ENCODE data around the gene CBARP. TPM values are rescaled to one million over a fixed set of nuclear protein-coding genes. Genes with fewer than 3 reads are reported as not detected.
A peak's percentile ranks its signal among the peaks of the same experiment; 100 is the strongest.

Gene CBARP
- total and polyA plus RNA-seq, 2 of the 13 experiments (the other 11 are each of a cell fraction or from before 2014, with no cell fraction given): 1.2 to 1.4 TPM

DNA sequence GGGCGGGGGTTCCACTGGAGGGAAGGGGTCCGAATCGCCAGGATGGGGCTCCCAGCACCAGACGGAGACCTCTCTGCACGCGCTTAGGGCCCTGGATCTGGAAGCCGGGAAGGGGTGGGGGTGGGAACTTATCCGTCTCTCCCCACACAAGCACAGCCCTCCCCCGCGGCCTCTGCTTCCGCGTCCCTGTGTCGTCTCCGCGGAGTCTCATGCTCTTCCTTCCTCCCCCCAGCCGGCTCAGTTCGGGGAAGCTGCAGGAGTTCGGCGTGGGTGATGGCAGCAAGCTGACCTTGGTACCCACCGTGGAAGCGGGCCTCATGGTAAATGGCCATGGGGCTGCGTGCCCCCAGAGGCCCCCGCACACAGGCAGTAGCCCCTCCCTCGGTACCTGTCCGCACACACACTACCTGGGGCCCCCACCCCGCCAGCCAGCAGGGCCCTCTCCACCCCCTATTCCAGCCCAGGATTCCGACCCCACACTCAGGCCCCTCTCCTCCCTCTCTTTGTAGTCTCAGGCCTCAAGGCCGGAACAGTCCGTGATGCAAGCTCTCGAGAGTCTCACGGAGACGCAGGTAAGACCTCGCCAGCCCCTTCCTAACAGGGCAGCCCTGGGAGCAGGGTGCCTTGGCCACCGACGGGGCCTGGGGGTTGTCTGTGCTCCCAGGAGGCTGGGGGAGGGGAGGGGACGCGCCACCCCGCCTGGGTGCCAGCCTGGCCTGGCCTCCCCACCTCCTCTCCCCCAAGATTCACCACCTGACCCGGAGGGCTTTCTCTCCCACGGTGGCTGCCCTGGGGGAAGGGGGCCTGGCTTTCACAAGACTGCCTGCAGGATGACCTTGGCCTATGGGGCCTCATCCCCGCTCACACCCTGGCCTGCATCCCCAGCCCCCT, 13.8 kb upstream of the CBARP start (continued):
- TF ChIP-seq, protein P1, sequence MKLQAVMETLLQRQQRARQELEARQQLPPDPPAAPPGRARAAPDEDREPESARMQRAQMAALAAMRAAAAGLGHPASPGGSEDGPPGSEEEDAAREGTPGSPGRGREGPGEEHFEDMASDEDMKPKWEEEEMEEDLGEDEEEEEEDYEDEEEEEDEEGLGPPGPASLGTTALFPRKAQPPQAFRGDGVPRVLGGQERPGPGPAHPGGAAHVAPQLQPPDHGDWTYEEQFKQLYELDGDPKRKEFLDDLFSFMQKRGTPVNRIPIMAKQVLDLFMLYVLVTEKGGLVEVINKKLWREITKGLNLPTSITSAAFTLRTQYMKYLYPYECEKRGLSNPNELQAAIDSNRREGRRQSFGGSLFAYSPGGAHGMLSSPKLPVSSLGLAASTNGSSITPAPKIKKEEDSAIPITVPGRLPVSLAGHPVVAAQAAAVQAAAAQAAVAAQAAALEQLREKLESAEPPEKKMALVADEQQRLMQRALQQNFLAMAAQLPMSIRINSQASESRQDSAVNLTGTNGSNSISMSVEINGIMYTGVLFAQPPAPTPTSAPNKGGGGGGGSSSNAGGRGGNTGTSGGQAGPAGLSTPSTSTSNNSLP (IDR thresholded peaks at IDR 0.05; ENCODE audit: low read depth, low read length): no peak
- TF ChIP-seq WIZ (CRISPR knock-in tag; IDR thresholded peaks at IDR 0.05): peak; percentile 64; the same call in 1 of the 2 replicates
- TF ChIP-seq, protein P2, sequence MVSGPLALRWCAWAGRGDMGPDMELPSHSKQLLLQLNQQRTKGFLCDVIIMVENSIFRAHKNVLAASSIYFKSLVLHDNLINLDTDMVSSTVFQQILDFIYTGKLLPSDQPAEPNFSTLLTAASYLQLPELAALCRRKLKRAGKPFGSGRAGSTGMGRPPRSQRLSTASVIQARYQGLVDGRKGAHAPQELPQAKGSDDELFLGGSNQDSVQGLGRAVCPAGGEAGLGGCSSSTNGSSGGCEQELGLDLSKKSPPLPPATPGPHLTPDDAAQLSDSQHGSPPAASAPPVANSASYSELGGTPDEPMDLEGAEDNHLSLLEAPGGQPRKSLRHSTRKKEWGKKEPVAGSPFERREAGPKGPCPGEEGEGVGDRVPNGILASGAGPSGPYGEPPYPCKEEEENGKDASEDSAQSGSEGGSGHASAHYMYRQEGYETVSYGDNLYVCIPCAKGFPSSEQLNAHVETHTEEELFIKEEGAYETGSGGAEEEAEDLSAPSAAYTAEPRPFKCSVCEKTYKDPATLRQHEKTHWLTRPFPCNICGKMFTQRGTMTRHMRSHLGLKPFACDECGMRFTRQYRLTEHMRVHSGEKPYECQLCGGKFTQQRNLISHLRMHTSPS (CRISPR knock-in tag; IDR thresholded peaks at IDR 0.05; ENCODE audit: low read depth): peak; percentile 82
- no peak for TF ChIP-seq ZNF816 (CRISPR knock-in tag; IDR thresholded peaks at IDR 0.05; ENCODE audit: borderline replicate concordance)
- no peak for TF ChIP-seq ZNF839 (CRISPR knock-in tag; IDR thresholded peaks at IDR 0.05; ENCODE audit: borderline replicate concordance)
- TF ChIP-seq IRF2 (CRISPR knock-in tag; IDR thresholded peaks at IDR 0.05): no peak
- TF ChIP-seq ATAD3A (CRISPR knock-in tag; IDR thresholded peaks at IDR 0.05): no peak
- no peak; the same call in 1 of the 2 replicates for TF ChIP-seq PAF1 (CRISPR knock-in tag; IDR thresholded peaks at IDR 0.05)
- TF ChIP-seq ZNF746 (CRISPR knock-in tag; IDR thresholded peaks at IDR 0.05): no peak
- TF ChIP-seq NRL (CRISPR knock-in tag; IDR thresholded peaks at IDR 0.05; ENCODE audit: borderline replicate concordance): peak; percentile 2; the same call in 1 of the 2 replicates
- no peak for TF ChIP-seq SUZ12 (IDR thresholded peaks at IDR 0.05; ENCODE audit: low read depth, low read length)
- peak; percentile 15 for TF ChIP-seq HNRNPLL (IDR thresholded peaks at IDR 0.05; ENCODE audit: low read depth, low read length, poor library complexity, severe bottlenecking)
- no peak for TF ChIP-seq ZMYM4 (CRISPR knock-in tag; IDR thresholded peaks at IDR 0.05)
- TF ChIP-seq JUND (CRISPR knock-in tag; IDR thresholded peaks at IDR 0.05): 0 out of 2 replicates have a peak, but pooled peaks have one; percentile 40
- TF ChIP-seq NR2F6 (IDR thresholded peaks at IDR 0.05): no peak; the same call in 1 of the 2 replicates
- no peak for TF ChIP-seq NR2F6 (CRISPR knock-in tag; IDR thresholded peaks at IDR 0.05)
- no peak for TF ChIP-seq NR3C1 (CRISPR knock-in tag; IDR thresholded peaks at IDR 0.05)
- 0 out of 2 replicates have a peak, but pooled peaks have one; percentile 31 for TF ChIP-seq EEA1 (CRISPR knock-in tag; IDR thresholded peaks at IDR 0.05; ENCODE audit: borderline replicate concordance)
- no peak for TF ChIP-seq ZNF878 (CRISPR knock-in tag; IDR thresholded peaks at IDR 0.05)
- no peak for TF ChIP-seq ZSCAN22 (CRISPR knock-in tag; IDR thresholded peaks at IDR 0.05)
- TF ChIP-seq HMG20B (CRISPR knock-in tag; conservative IDR thresholded peaks at IDR 0.05): no peak
- no peak for TF ChIP-seq SOX6 (IDR thresholded peaks at IDR 0.05)
- TF ChIP-seq SOX6 (CRISPR knock-in tag; IDR thresholded peaks at IDR 0.05): no peak
- TF ChIP-seq, protein P3, sequence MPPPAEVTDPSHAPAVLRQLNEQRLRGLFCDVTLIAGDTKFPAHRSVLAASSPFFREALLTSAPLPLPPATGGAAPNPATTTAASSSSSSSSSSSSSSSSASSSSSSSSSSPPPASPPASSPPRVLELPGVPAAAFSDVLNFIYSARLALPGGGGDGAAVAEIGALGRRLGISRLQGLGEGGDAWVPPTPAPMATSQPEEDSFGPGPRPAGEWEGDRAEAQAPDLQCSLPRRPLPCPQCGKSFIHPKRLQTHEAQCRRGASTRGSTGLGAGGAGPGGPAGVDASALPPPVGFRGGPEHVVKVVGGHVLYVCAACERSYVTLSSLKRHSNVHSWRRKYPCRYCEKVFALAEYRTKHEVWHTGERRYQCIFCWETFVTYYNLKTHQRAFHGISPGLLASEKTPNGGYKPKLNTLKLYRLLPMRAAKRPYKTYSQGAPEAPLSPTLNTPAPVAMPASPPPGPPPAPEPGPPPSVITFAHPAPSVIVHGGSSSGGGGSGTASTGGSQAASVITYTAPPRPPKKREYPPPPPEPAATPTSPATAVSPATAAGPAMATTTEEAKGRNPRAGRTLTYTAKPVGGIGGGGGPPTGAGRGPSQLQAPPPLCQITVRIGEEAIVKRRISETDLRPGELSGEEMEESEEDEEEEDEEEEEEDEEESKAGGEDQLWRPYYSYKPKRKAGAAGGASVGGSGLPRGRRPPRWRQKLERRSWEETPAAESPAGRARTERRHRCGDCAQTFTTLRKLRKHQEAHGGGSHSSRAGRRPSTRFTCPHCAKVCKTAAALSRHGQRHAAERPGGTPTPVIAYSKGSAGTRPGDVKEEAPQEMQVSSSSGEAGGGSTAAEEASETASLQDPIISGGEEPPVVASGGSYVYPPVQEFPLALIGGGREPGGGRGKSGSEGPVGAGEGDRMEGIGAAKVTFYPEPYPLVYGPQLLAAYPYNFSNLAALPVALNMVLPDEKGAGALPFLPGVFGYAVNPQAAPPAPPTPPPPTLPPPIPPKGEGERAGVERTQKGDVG (CRISPR knock-in tag; IDR thresholded peaks at IDR 0.05; ENCODE audit: borderline replicate concordance): no peak
- TF ChIP-seq RARA (CRISPR knock-in tag; IDR thresholded peaks at IDR 0.05): peak; percentile 89
